Fibroblast of lung (primary cell): ENCODE results near the gene MEGF9. TPM values are rescaled to one million over a fixed set of nuclear protein-coding genes. Genes with fewer than 3 reads are reported as not detected.

Experiments used
- DNase-seq, 2 donors: peaks; one replicate each; pipeline versions ENCODE4 v3.0.0 to v3.0.0-alpha.2; 2010; ENCODE audit warnings: low read depth in 2 of 2
- H2AFZ ChIP-seq: 2 replicates; pipeline ENCODE4 v1.5.1; 2012; ENCODE audit warnings: low read length, control low read depth, inconsistent platforms
- H3K27ac ChIP-seq: 2 replicates; pipeline ENCODE4 v1.5.1; 2011; ENCODE audit warnings: low read length, control low read depth; ENCODE audit not compliant: insufficient read depth
- H3K27me3 ChIP-seq: 2 replicates; pipeline ENCODE4 v1.5.1; 2011; ENCODE audit warnings: mild to moderate bottlenecking, low read length; ENCODE audit not compliant: control insufficient read depth, insufficient read depth
- H3K36me3 ChIP-seq: 2 replicates; pipeline ENCODE4 v1.5.1; 2011; ENCODE audit warnings: low read length; ENCODE audit not compliant: control insufficient read depth, insufficient read depth
- H3K4me1 ChIP-seq: 2 replicates; pipeline ENCODE4 v1.5.1; 2011; ENCODE audit warnings: low read length; ENCODE audit not compliant: control insufficient read depth, insufficient read depth; ENCODE audit errors: extremely low read depth
- H3K4me2 ChIP-seq: 2 replicates; pipeline ENCODE4 v1.5.1; 2011; ENCODE audit warnings: low read length, control low read depth; ENCODE audit not compliant: insufficient read depth; ENCODE audit errors: extremely low read depth
- H3K4me3 ChIP-seq, 4 experiments: fragments of 200-600 bp in 1 of 4; sonication (generic) in 1 of 4; replicated peaks in 1 of 4; 2 replicates each; pipeline ENCODE4 v1.5.1; 2011 to 2016; ENCODE audit warnings: low read length in 4 of 4, low read depth in 3 of 4, mild to moderate bottlenecking in 3 of 4, control low read depth in 2 of 4, inconsistent platforms in 1 of 4, mixed read lengths in 1 of 4; ENCODE audit not compliant: insufficient read depth in 1 of 4; ENCODE audit errors: control extremely low read depth in 1 of 4
- H3K79me2 ChIP-seq: 2 replicates; pipeline ENCODE4 v1.5.1; 2012; ENCODE audit warnings: mild to moderate bottlenecking, low read length, inconsistent platforms; ENCODE audit not compliant: control insufficient read depth, insufficient read depth
- H3K9ac ChIP-seq: 2 replicates; pipeline ENCODE4 v1.5.1; 2011; ENCODE audit warnings: mild to moderate bottlenecking, low read length, control low read depth; ENCODE audit not compliant: insufficient read depth
- H3K9me3 ChIP-seq: 2 replicates; pipeline ENCODE4 v1.5.1; 2012; ENCODE audit warnings: low read depth, low read length; ENCODE audit not compliant: control insufficient read depth, insufficient read depth
- H4K20me1 ChIP-seq: 2 replicates; pipeline ENCODE4 v1.5.1; 2011; ENCODE audit warnings: low read length; ENCODE audit not compliant: control insufficient read depth, insufficient read depth; ENCODE audit errors: extremely low read depth
- CTCF ChIP-seq, 2 donors: IDR thresholded peaks in 1 of 2; conservative IDR thresholded peaks in 1 of 2; 1 replicate in 1 of 2; 2 replicates in 1 of 2; pipeline ENCODE4 v1.5.1; 2011 to 2012; ENCODE audit warnings: low read length in 2 of 2, control low read depth in 1 of 2, inconsistent platforms in 1 of 2, low read depth in 1 of 2, mild to moderate bottlenecking in 1 of 2
- EZH2 ChIP-seq: IDR thresholded peaks from 2 replicates; pipeline ENCODE4 v1.5.1; 2012; ENCODE audit warnings: low read length, control low read depth, mild to moderate bottlenecking; ENCODE audit errors: missing control alignments
- polyA plus RNA-seq, 2 donors: library from polyadenylated mRNA; depleted of rRNA in 1 of 2; stranded (reverse) in 1 of 2; unstranded in 1 of 2; fragments of >200 nt; gene quantifications; 2 replicates each; pipeline ENCODE4 v1.2.1, GENCODE V29; 2011 to 2012; ENCODE audit warnings: missing spikeins in 1 of 2
- total RNA-seq: library from RNA; depleted of rRNA; stranded (reverse); fragments of >200 nt; gene quantifications from 2 replicates; pipeline ENCODE4 v1.2.1, GENCODE V29; 2014

MEGF9 gene
- total and polyA plus RNA-seq, 2 donors (not counting 1 experiment from before 2014, with no cell fraction given), result 15.8 to 24.9 TPM

GRCh38 chr9:120720404-120720803 is 6.1 kb upstream of the MEGF9 start:
- Histone ChIP-seq H3K27me3 (no peaks in the 10 kb centered on the region), H2AFZ (no peak overlapping the region), H3K4me3 (no peak overlapping the region), H3K79me2 (no peaks in the 10 kb centered on the region), H3K4me1 (peaks cover 4% of the 10 kb centered on the region), H3K36me3 (no peaks in the 10 kb centered on the region), H3K9ac (no peak overlapping the region), H4K20me1 (no peaks in the 10 kb centered on the region), H3K9me3 (no peaks in the 10 kb centered on the region), H3K27ac (no peak overlapping the region), H3K4me2 (no peak overlapping the region)
- no peak for DNase-seq
- TF ChIP-seq EZH2 (no peak), CTCF (conservative IDR thresholded peaks at IDR 0.05 in 1 of 2, IDR thresholded peaks at IDR 0.05 in 1 of 2; ENCODE audit: low read depth in 1 of 2, low read length in 2 of 2) (no peak)

GRCh38 chr9:120718316-120718715 is 4.0 kb upstream of the MEGF9 start:
- Histone ChIP-seq H3K79me2 (peaks cover 6% of the 10 kb centered on the region), H4K20me1 (no peaks in the 10 kb centered on the region), H3K27me3 (no peaks in the 10 kb centered on the region), H2AFZ (no peak overlapping the region), H3K4me2 (no peak overlapping the region), H3K36me3 (no peaks in the 10 kb centered on the region), H3K4me3 (no peak overlapping the region), H3K9me3 (no peaks in the 10 kb centered on the region), H3K27ac (no peak overlapping the region), H3K9ac (no peak overlapping the region), H3K4me1 (peaks cover 13% of the 10 kb centered on the region)
- no peak for TF ChIP-seq CTCF (conservative IDR thresholded peaks at IDR 0.05 in 1 of 2, IDR thresholded peaks at IDR 0.05 in 1 of 2; ENCODE audit: low read depth in 1 of 2, low read length in 2 of 2)
- no peak for TF ChIP-seq EZH2
- no peak for DNase-seq

- Histone ChIP-seq H3K4me2 (no peak overlapping the region), H3K4me3 (no peak overlapping the region), H3K79me2 (peaks cover 14% of the 10 kb centered on the region), H3K4me1 (peaks cover 15% of the 10 kb centered on the region), H3K9me3 (no peaks in the 10 kb centered on the region), H3K9ac (no peak overlapping the region), H3K27me3 (no peaks in the 10 kb centered on the region), H3K27ac (no peak overlapping the region), H3K36me3 (no peaks in the 10 kb centered on the region), H4K20me1 (no peaks in the 10 kb centered on the region), H2AFZ (no peak overlapping the region)
- DNase-seq, result no peak
- no peak for TF ChIP-seq CTCF (conservative IDR thresholded peaks at IDR 0.05 in 1 of 2, IDR thresholded peaks at IDR 0.05 in 1 of 2; ENCODE audit: low read depth in 1 of 2, low read length in 2 of 2)
- TF ChIP-seq EZH2, result no peak
Observed at GRCh38 chr9:120717176-120717575, 2.9 kb upstream of the MEGF9 start.
